ENCODE measurements around the gene KAT6B. TPM values are rescaled to one million over a fixed set of nuclear protein-coding genes. Genes with fewer than 3 reads are reported as not detected.

Gene KAT6B
- total and polyA plus RNA-seq, 10 of the 15 experiments (the other 5 are each of a cell fraction or from before 2014, with no cell fraction given), result 2.7 to 22.6 (median 15.7) TPM

- Histone ChIP-seq H3K4me3 (no peak overlapping the region), H3K27ac (ENCODE audit: control insufficient read depth, insufficient read depth) (no peak overlapping the region), H3K4me1 (ENCODE audit: control insufficient read depth, insufficient read depth, low read length) (0 out of 2 replicates have a peak, but pooled peaks cover 2% of the 10 kb centered on the region), H2AFZ (ENCODE audit: control insufficient read depth, low read depth, low read length) (no peak overlapping the region), H3K36me3 (ENCODE audit: control insufficient read depth in 2 of 2, insufficient read depth in 2 of 2, low read length in 1 of 2) (no peaks in the 10 kb centered on the region), H3K9ac (ENCODE audit: control insufficient read depth, insufficient read depth, low read length) (no peak overlapping the region), H4K20me1 (ENCODE audit: control insufficient read depth, insufficient read depth) (no peaks in the 10 kb centered on the region), H3K27me3 (replicated peaks in 1 of 2; ENCODE audit: control insufficient read depth in 2 of 2, insufficient read depth in 2 of 2, low read length in 1 of 2) (no peaks in the 10 kb centered on the region), H3K9me3 (replicated peaks; ENCODE audit: control insufficient read depth, insufficient read depth, low read length) (no peaks in the 10 kb centered on the region), H3K4me2 (ENCODE audit: control insufficient read depth, insufficient read depth) (no peak overlapping the region), H3K79me2 (ENCODE audit: control insufficient read depth, insufficient read depth, low read length) (peaks cover 10% of the 10 kb centered on the region)
- in situ Hi-C loops (cut with MboI) (no loop called here), intact Hi-C loops (cut with micrococcal nuclease; ENCODE audit: unreplicated experiment) (no loop called here)
- ATAC-seq (no peak), FAIRE-seq (no peak), DNase-seq (ENCODE audit: low read depth, low spot score) (no peak)
- ChIA-PET POLR2A (no interaction called here), CTCF (no interaction called here), RAD21 (ENCODE audit: unreplicated experiment) (interaction anchor here (3.1 kb wide), 1 partner anchor 8 kb away, joined by 11 read pairs; no protein-coding TSS in a partner anchor), SMC1A (ENCODE audit: uncharacterized antibody, unreplicated experiment) (interaction anchor here (0.7 to 12.8 kb wide), 3 partner anchors 9 to 175 kb away, joined by 3 to 175 read pairs (median 4); no protein-coding TSS in a partner anchor)
- no TSS peak for BruUV-seq (replicated peaks)
- WGBS (ENCODE audit: insufficient coverage, insufficient replicate concordance, low lambda C conversion rate, missing lambda C conversion rate), result 100% methylated on average over 2 of the region's 2 CpGs
- TF ChIP-seq STAT3 (IDR thresholded peaks at IDR 0.05; ENCODE audit: low read depth, low read length) (no peak), EP300 (IDR thresholded peaks at IDR 0.05; ENCODE audit: borderline replicate concordance in 1 of 2, control insufficient read depth in 1 of 2, low read depth in 2 of 2, low read length in 2 of 2) (no peak), IKZF2 (IDR thresholded peaks at IDR 0.05) (no peak), YY1 (IDR thresholded peaks at IDR 0.05; ENCODE audit: low read depth, low read length) (no peak), ZBED1 (IDR thresholded peaks at IDR 0.05; ENCODE audit: borderline replicate concordance) (no peak), CREB1 (IDR thresholded peaks at IDR 0.05; ENCODE audit: low read depth) (no peak), BCLAF1 (IDR thresholded peaks at IDR 0.05) (no peak), SUPT20H (IDR thresholded peaks at IDR 0.05; ENCODE audit: borderline replicate concordance, control insufficient read depth, low read depth, low read length) (no peak), MYC (IDR thresholded peaks at IDR 0.05; ENCODE audit: insufficient read depth, insufficient read length, insufficient replicate concordance, low read length, severe bottlenecking) (no peak), ZNF592 (IDR thresholded peaks at IDR 0.05) (no peak), HDAC2 (IDR thresholded peaks at IDR 0.05) (no peak), HDGF (IDR thresholded peaks at IDR 0.05) (no peak), PRDM15 (CRISPR knock-in tag; IDR thresholded peaks at IDR 0.05) (no peak)
Observed at GRCh38 chr10:74863551-74863950, 37.2 kb downstream of the KAT6B start.
